GM18909 (cell line): ENCODE results near the gene ATP1A1.
A peak's percentile ranks its signal among the peaks of the same experiment; 100 is the strongest.

Experiments
- ATAC-seq: cut with Tn5 transposase; IDR thresholded peaks from one replicate; pipeline ENCODE4 v1.9.1; 2021; ENCODE audit warnings: mild to moderate bottlenecking; ENCODE audit not compliant: unreplicated experiment, poor library complexity

Gene ATP1A1

DNA sequence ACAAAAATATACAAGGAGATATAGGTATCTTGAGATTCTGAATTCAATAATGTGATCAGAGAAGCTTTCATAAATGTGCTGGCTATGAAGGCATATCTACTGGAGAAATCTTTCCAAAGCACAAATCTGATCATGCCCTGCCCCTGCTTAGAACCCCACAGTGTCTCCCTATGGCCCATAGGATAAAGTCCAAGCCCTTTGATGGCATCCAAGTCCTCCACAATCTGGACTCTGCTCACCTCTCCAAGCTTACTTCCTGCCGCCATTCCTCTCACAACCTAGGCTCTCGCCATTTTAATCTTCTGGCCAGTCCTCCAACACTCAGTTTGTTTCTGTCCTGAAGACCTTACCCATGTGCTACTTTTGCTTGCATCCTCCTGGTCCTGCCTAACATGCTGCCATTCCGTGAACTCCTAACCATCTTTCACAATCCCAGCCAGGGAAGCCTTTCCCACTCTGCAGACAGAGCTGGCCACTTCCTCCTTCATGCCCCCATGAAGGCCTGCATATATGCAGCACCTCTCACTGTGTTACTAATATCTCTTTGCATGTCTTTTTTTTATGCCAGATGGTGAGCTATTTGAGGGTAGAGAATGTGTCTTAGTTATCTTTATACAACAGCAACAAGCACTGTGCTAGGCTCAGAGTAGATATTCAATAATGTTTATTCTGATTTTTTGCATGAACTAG, 5.6 kb upstream of the ATP1A1 start:
- ATAC-seq: no peak

DNA sequence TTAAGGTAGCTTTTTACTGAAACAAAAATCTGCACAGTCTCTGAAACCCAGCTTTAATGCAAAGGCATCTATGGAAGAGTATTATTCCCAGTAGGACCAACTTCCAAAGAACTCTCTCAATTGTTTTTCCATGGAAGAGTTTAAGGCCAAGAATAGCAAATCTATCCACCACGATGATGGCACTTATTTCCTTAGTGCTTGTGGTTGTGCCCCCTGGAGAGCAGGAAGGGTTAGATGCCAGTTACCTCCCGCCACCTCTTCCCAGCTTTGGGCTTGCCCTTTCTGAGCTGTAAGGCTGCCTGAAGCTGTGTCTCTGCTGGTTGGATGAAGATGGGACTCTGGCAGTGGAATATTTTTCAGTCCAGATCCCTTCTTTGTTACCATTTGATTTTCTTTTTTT, 4.8 kb upstream of the ATP1A1 start:
- ATAC-seq: no peak

DNA sequence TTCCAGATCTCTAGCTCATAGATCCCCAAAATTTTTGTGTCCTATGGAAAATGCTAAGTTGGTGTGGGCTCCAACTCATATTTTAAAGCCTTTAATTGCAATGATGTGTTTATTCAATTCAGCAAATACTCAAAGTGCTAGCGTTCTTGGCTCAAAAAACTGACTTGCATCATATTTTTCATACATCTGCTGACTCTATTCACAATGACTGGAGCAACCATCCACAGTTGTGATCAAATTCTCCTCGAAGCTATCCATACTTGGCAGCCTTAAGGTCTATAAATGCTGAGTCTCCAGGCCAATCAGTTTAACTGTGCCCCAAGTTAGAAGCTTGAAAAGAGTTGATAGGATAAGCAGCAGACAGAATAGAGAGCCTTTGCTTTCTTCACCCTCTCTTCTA, 2.9 kb upstream of the ATP1A1 start:
- ATAC-seq: no peak

DNA sequence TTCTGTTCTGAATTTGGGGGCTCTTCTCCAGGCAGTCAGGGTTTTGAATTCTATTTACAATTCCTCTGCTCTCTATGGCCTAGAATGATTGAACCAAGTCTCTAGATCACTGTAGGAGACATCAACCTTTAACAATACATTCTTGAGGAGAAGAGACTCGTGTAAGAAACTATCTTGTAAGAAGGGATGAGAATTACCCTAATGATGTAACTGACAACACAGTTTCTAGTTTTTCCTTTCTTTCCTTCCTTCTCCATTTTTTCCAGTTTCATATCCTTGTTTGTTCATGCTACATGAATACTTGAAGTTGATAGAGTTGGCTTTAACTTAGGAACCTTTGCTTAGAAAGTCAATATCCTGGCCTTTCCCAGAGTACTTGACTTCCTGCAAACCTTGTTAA, 1.3 kb upstream of the ATP1A1 start:
- ATAC-seq: no peak

DNA sequence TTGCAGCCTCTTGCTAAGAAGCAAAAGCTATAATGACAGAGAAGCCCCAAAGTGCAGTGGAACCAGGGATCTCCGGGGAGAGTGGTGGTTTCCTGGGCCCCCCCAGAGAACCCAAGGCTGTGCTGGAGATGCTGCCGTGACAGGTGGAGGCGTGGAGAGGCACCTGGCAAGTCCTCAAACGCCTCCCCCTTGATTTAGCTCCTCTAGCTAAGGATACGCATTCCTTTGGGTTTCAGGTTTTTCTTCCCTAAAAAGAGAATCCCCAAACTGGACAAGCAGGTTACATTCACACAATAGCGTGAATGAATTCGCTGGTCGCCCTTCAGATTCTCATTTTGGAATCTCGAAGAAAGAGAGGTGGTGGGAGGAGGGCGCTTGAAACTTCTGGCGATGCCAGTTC, 853 bp upstream of the ATP1A1 start:
- ATAC-seq: no peak

DNA sequence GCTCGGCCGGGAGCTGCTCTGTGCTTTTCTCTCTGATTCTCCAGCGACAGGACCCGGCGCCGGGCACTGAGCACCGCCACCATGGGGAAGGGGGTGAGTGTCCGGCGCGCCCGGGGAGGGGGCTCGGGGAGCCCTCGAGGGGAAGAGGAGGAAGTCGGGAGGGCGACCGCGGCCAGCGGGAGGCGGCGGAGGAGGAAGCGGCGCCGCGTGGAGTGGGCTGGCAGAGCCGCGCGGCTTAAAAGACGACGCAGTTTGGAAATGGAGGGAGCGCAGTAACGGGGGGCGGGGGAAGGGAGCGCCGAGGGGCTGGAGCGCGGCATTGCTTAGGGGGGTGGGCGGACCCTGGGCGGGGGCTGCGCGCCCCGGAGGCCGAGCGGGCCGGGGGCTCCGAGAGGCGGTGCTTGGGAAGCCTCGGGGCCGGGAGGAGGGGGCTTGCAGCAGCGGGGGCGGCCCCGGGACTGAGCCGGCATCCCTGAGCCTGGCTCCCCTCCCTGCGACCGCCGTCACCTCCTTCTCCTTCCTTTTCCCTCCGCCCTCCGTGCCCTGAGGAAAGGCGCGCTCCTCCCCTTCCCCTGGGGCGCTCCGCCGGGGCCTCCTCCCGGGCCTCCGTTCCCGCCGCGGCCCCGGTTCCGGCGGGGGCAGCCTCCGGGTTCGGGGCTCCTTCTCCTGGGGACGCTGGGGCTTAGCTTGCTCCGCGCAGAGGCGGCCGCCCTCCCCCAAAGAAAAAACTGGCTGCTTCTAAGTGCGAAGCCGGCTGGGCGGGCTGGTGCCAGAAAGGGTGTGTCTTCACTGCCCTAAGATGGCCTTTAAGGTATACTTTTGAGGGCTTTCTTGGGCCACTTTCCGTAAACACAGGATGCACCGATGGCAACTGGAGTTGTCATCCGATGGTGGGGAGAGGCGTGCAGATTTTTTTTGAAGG, 648 bp downstream of the ATP1A1 start:
- peak; percentile 5 for ATAC-seq

DNA sequence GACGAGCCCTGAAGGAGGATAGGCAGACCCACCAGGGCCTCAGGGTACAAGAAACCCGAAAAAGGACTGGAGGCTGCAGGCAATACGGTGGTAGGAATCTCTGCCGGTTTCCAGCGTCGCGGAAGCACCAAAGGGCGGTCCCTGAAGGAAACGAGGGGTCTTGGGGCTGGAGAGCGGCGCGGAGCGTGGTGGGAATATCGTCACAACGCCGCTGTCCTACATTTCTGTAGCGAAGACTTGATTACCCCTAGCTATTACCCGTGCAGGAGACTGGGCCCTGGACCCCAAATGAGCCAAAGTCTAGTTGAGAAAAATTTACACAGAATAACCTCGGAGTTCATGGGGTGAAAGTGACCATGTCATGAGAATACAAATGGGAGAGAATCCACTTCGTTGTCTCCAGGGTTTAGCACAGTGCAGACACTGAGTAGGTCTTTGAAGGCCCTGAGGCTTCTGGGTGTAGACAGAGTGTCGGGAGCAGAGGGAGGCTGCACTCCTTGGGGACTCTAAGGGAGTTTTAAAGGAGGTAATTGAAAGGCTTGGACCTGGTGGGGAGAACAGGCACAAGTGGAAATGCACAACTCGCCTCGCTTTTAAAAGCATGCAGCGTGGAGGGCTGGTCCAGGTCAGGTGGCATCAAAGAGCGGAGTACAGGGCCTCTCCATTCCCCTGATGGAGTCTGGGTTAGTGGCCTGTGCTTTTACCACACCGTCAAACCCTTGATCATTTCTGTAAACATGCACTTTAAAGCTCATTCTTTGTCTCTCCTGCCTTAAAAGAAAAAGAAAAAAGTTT, 1.5 kb downstream of the ATP1A1 start:
- ATAC-seq: no peak

DNA sequence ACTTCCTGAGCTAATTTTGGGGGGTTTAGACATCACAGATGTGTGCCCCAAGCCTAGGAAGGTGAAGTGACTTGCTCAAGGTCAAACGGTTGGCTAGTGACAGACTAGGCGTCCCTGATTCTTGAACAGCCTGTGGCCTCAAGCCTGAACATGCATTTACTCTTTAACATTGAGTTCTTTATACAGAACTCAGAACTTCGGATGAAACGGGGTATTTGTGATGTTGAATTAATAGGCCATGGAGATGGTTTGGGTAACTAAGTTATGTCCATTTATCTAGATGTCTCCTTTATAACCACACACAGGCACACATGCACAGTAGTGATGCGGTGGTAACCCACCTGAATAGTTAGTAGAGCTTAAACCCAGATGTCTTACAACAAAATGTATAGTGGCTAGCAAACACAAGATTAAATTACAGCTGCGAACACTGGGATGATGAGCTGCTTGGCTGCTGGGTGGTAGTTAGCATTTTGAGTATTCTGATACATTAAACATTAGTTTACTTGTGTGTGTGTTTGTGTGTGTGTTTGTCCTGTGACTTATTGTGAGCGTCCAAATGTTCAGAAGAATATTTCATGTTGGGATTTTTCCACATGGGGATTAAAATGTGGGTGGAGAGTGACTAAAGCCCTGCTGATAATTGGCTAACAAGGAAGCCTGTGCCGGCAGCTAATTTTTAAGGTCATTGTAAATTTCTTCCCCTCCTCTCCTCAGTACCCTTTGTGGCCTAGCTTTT, 2.3 kb downstream of the ATP1A1 start:
- ATAC-seq: no peak

DNA sequence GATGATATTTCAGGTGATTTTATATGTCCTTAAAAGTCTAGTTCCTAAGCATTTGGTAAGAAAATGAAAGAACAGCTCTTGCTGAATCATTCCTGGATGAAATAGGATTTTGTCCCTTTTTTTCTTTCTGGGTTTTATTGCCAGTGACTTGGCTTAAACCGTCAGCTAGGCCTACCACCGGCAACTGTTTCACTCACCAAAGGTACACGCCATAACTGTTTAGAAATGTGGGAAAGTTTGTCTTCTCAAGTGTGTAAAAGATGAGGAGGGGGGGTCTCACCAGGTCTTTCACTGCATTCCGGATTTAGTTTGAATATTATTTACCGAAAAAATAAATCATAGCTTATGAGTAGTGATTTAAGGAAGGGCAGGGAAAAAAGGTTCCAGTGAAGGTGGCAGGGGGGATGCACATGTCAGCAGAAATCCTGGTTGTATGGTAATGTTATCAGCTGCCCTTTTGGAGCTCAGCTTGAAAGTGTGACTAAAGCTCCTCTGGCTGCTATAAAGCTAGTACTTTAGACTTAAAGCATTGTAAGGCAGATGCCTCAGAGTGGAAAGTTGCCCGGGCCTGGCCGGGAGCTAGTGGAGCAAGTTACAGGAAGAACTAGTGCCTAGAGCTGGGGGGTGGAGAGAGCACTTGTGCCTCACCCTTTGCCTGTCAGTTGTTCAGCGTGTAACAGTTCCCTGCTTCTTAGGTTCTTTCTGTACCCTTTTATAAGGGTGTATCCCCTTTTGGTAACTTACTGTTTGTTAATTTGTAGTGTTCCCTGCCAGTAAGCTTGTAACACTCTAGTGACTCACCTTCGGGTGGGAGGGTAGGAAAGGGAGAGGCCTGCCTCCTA, 3.1 kb downstream of the ATP1A1 start:
- no peak for ATAC-seq

DNA sequence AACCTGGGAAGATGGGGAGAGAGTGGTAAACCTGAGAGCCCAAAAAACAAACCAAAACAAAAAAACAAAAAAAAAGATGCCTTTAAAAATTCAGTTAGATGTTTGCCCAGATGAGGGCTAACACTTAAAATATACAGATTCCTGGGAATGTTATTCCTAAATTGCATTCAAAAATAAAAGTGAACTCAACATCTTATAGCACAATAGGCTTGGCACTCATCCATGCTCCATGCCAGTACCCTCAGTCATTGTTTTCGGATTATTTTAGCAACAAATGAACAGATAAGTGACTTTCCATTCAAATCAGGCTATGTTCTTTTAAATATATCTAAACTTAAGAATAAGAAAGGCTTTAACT, 3.7 kb downstream of the ATP1A1 start:
- ATAC-seq: no peak

DNA sequence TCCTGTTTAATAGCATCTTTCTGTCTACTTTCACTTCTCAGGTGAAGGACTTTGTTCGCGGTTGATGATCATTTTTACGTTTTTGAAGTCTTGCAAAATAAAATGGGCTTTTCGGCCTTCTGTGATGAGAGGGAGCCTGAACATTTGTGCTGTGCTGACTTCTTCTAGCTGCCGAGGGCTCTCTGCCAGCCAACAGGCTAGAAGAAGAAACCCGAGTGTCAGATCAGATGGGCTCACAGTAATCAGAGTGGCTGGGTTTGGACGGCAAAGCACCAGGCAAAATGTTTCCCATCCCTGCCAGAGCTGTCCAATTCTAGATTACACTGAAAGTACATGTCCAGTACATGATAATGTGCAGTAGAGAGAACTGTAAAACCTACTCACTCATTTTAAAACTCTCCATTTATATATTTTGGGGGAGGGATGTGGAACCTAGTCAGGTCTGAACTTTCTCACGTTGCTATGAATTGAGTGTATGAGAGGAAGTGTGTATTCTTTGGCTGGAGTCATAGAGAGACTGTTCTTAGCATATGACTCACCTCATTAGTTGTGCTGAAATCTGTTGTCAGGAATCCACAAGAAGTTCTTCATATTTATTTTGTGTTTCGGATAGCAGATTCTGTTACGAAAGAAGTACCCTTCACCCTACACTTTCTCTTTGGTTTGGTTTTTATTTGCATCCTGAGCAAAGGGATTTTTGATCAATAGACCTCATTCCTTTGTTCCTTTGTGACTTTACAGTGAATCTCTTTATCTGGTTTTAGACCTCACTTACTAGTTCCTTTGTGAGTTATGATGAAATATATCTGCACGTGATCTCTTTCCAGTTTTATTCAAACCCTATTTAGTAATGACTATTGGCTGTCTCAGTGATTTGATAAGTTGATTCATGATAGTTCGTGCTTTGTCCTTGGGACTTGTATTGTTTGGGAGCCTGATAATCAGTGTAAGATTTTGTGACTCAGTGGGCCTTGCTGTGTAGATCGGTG, 4.8 kb downstream of the ATP1A1 start:
- ATAC-seq: peak; percentile 76

DNA sequence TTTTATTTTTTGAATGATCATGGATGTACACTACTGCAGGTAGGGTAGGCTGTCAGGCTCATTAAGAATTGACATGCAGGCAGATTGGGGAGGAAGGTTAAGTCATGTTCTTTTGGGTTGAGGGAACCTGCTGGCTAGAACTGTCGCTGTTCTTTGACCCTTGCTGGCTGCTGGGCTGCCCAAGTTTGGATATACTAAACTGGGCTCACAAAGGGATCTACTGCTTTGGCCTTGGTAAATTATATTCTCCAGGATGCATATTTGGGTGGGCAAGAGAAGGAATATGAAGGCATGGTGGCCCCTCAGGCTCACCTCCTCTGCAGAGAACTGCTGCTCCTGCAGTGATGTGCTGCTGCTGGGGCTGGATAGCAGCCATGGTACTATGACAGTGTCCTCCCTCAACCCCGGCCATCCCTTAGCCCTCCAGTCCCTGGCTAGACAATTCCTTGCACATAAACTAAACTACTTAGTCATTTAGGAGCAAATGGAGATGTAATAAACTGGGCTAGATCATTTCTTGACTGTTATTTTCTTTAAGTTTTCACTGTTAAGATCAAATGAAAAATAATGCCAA, 6.1 kb downstream of the ATP1A1 start:
- ATAC-seq: no peak

DNA sequence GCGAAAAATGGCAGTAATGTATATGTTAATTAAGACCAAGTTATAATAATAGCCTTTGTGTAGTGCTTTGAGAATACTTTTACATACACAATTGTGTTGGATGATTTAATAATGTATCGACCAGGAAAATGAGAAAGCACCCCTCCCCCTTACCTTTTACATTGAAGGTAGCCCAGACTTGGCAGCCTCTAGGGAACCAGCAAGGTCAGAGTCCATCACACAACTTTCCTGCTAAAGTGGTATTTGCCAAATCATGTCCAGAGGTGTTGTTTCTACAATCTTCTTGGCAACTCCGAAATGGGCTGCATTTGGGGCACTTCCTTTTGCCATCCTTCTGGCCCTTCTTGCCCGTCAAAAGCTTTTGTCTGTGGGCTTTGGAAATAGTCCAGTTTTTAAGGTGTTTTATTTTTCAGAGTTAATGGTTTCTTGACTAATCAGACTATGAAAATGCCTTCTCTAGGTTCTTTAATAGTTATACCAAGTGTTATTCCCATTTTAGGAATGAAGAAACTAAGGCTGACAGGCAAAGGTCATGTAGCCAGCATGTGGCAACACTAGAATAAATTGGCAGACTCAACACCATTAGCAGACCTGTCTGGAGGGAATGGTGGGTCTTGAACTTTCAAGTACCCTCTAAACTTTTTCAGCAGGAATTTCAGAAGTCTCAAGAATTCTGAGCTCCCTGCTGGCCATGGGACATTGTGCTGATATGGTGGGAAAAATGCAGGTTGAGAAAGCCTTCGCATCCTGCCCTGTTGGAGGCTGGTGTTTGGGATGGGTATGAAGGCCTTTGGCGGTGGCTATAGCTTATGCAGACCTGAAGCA, 6.8 kb downstream of the ATP1A1 start:
- no peak for ATAC-seq

DNA sequence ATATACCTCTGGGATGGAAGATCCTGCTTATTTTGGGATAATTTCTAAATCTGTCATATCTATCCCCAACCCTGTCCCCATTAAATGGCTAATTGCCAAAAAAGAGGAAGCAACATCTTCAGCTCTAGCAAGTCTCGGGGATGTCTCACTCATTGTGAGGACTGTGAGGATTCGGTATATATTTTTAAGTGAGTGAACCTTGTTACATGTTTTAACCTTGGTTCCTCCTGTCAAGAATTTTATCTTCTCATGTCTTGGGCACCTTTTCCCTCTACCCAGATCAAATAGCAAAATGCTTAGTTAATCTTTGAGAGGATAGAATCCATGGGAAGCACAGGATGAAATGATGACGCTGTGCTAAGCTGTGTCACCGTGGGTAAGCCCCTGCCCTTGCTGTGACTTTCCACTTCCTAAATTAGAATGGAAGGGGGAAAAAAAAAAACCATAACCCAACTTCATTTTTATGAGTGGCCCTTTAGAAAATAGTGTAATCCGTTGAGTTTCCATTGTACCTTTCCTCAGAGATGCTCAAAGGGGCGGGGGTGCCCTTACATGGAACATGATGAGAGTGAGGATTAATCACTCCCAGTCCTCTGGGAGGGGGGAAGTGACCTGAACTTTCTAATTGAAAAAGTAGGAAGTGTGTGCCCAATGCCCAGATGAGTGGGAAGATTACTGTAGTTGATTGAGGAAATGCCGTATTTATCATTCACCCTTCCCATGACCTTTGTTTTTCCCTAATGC, 7.6 kb downstream of the ATP1A1 start:
- no peak for ATAC-seq

DNA sequence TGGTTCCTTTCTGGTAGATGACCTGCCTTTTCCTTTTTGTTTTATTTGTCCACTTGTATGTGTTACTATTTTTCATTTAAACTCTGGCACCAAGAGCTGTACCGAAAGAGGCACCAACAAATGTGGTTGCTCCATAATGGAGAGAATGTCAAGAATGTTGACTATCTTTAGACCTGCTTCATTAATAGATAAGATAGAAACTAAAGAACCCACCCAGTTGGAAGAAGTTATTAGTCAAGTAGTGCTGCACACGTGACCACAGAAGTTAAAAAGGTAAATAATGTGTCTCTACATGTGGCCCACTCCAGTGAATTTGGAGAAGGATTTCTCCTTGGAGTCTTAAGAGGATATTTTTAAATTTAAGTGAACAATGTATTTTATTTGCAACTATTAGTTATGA, 9.3 kb downstream of the ATP1A1 start:
- no peak for ATAC-seq

DNA sequence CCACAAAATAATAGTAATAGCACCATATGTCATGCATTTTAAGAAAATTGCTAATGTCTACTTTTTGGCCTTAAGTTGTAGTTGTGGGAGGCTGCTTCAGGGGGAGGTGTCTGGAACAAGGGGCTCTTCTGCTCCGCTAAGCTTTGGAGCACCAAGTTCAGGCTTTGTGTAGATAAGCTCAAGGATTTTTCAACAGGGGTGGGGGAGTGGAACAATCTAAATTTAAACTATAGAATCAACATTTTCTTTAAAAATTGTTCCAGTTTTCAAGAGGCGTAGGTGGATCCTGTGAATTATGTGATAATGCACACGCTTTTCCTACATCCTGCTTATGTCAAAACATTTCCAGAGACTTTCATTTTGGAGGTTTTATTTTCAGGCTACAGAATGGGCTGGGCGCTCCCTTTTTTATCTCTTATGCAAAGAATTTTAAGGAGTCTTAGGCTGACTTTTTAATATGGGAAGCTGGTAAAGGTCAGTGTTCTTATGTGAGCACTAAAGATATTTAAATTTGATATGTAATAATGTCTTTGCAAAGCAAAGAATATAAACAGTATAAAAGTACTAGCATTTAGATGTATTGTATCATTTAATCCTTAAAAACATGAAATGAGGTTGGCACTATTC, 9.9 kb downstream of the ATP1A1 start:
- no peak for ATAC-seq
